HG02973 (cell line): ENCODE measurements around the gene CACNA1G.

Experiments
- ATAC-seq: cut with Tn5 transposase; IDR thresholded peaks from one replicate; pipeline ENCODE4 v1.9.1; 2021; ENCODE audit warnings: moderate library complexity; ENCODE audit not compliant: unreplicated experiment

Gene CACNA1G

GRCh38 chr17:50565402-50566350 lies 5.2 kb downstream of the CACNA1G start:
- no peak for ATAC-seq

GRCh38 chr17:50566886-50567285 lies 6.4 kb downstream of the CACNA1G start:
- no peak for ATAC-seq

- no peak for ATAC-seq
Measured at GRCh38 chr17:50568659-50569058, 8.1 kb downstream of the CACNA1G start.

DNA sequence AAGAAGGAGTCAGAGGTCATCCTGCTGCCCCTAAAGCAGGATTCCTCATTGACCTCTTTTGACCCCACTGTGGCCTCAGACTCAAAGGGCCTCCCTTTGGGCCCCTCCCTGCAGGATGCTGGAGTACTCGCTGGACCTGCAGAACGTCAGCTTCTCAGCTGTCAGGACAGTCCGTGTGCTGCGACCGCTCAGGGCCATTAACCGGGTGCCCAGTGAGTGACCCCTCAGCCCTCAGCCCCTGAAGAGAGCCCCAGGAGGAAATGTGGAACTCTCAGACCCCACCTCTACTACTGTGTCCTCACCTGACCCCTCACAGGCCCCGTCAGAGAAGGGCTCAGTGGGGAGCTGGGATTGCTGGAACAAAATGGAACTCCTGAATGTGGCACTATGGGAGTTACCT lies 9.1 kb downstream of the CACNA1G start:
- no peak for ATAC-seq

GRCh38 chr17:50570032-50570431 lies 9.5 kb downstream of the CACNA1G start:
- ATAC-seq = no peak

GRCh38 chr17:50570528-50570927 lies 10.0 kb downstream of the CACNA1G start:
- no peak for ATAC-seq

GRCh38 chr17:50571681-50572080 lies 11.2 kb downstream of the CACNA1G start:
- no peak for ATAC-seq

DNA sequence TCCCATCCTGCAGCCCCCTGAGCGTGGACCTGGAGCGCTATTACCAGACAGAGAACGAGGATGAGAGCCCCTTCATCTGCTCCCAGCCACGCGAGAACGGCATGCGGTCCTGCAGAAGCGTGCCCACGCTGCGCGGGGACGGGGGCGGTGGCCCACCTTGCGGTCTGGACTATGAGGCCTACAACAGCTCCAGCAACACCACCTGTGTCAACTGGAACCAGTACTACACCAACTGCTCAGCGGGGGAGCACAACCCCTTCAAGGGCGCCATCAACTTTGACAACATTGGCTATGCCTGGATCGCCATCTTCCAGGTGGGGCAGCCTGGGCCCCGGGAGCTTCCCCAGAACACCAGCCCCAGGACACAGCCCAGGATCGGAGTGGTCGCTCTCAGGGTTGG lies 12.0 kb downstream of the CACNA1G start:
- no peak for ATAC-seq

DNA sequence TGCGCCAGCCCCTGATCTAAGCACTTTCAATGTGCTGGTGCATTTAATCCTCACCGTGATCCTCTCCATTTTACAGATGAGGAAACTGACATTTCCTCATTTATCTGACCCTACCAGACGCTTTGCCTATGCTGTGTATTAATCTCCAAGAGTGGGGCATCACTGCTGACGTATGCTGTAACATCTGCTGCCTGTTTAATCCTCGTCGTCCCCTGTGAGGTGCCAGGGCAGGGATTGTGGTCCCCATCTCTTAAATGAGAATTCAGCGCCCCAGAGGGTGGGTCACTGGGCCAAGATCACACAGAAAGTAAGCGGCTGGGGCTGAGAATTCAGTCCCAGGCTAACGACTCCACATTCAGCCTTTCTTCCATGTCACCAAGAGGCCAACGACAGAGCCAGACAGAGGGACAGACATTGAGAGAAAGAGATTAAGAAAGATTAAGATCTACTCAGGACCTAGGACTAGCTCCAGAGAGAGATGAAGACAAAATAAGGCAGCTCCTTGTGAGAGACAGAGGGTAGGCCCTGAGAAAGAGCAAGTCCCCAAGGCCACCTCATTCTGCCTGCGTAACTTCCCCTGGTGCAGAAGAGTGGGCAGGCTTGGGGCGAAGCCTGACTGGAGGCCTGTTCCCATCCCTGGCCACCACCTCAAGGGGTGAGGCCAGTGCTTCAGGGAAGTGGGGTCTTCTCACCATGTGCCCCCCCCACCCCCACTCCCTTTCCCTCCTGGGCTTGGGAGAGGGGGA lies 13.5 kb downstream of the CACNA1G start:
- ATAC-seq = no peak

DNA sequence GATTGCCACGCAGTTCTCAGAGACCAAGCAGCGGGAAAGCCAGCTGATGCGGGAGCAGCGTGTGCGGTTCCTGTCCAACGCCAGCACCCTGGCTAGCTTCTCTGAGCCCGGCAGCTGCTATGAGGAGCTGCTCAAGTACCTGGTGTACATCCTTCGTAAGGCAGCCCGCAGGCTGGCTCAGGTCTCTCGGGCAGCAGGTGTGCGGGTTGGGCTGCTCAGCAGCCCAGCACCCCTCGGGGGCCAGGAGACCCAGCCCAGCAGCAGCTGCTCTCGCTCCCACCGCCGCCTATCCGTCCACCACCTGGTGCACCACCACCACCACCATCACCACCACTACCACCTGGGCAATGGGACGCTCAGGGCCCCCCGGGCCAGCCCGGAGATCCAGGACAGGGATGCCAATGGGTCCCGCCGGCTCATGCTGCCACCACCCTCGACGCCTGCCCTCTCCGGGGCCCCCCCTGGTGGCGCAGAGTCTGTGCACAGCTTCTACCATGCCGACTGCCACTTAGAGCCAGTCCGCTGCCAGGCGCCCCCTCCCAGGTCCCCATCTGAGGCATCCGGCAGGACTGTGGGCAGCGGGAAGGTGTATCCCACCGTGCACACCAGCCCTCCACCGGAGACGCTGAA lies 15.2 kb downstream of the CACNA1G start:
- ATAC-seq = no peak

GRCh38 chr17:50576864-50577263 lies 16.3 kb downstream of the CACNA1G start:
- ATAC-seq = no peak

DNA sequence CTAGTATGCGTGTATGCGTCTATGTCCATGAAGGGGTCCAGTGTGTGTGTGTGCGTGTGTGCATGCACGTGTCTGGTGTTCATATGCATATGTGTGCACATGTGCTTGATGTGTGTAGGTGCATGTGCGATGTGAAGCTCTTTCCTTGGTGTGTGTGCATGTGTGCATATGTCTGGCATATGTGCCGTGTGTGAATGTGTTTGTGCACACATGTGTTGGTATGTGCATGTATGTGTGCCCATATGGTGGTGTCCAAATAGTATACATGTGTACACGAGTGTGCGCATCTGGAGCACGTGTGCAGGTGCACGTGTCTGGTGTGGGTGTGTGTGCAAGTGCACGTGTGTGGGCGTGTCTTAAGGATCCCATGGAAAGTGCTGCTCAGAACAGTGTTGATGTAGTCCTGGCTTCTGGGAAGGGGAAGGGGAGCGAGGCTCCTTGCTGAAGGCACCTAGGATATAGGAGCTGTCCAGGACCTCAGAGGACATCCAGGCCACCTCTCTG lies 17.0 kb downstream of the CACNA1G start:
- ATAC-seq = no peak

DNA sequence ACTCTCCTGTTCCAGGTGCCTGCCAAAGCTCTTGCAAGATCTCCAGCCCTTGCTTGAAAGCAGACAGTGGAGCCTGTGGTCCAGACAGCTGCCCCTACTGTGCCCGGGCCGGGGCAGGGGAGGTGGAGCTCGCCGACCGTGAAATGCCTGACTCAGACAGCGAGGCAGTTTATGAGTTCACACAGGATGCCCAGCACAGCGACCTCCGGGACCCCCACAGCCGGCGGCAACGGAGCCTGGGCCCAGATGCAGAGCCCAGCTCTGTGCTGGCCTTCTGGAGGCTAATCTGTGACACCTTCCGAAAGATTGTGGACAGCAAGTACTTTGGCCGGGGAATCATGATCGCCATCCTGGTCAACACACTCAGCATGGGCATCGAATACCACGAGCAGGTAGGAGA lies 17.7 kb downstream of the CACNA1G start:
- no peak for ATAC-seq

DNA sequence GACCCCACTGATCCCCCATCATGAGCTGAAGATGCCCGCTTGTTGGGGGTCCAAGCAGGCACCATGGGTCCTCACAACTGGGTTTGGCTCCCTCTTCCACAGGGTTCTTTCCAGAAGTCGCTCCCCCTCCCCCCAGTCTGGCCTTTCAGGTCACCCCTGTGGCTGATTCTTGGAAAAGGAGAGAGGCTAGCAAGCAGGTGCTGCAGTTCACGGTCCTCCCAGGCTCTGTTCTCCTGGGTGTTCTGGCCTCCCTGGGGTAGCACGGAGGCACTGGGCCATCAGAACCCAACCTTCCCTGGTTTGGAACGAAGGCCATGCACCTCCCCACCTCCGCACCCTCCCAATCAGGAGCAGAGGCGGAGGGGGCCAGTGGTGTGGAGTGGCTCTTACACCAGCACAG lies 18.9 kb downstream of the CACNA1G start:
- no peak for ATAC-seq

DNA sequence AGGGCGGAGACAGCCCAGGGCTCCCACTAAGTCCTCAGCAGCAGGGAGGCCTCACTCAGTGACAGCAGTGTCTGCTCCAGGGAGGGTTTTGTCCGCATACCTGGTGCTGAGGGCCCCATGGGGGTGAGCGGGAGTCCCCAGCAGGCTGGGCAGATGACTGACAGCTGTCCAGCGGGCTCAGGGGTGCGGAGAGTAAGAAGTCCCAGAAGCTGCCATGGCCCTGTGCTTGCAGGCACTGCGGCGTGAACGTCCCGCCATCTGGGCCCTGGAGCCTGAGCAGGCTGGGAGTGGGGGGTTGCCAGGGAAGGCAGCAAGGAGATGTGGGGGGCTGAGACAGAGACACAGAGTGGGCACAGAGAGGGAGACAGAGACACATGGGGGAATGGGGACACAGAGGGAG lies 20.1 kb downstream of the CACNA1G start:
- no peak for ATAC-seq

GRCh38 chr17:50581316-50581715 lies 20.8 kb downstream of the CACNA1G start:
- no peak for ATAC-seq

DNA sequence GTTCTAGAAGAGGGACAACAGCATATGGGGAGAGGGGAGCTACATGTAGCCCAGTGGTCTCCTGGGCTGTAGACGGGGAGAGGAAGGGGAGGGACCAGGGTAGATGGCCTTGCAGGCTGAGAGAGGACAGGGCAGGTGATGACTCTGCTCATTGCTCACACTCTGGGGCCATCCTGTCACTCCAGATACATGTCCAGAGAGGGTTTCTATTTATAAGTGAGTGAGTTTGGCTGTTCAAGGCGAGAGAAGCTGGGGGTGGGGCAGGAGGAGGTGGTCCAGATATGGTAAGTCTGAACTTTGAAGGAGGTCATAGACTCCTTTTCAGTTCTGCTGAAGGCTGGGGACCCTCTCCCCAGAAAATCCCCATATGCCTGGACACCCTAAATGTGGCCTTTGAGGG lies 22.2 kb downstream of the CACNA1G start:
- no peak for ATAC-seq

DNA sequence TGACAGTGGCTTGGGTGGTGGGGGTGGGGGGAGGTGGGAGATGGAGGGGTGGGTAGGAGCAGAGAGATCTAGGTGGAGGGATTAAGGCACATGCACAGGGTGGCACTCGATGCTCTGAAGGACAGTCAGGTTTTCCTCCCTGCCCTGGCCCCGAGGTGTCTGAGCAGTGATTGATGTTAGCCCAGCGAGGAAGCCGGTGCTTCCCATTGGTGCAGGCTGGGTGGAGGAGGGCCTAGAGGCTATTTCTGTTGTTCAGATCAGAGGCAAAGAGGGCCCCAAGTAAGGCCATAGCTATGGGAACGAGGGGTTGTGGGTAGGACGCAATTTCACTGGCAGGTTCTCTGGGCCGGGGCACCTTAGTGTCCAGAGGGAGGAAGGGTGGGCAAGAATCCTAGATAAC lies 23.1 kb downstream of the CACNA1G start:
- ATAC-seq = no peak

GRCh38 chr17:50584116-50584515 lies 23.6 kb downstream of the CACNA1G start:
- ATAC-seq = no peak

- ATAC-seq = no peak
Measured at GRCh38 chr17:50584749-50585148, 24.2 kb downstream of the CACNA1G start.

DNA sequence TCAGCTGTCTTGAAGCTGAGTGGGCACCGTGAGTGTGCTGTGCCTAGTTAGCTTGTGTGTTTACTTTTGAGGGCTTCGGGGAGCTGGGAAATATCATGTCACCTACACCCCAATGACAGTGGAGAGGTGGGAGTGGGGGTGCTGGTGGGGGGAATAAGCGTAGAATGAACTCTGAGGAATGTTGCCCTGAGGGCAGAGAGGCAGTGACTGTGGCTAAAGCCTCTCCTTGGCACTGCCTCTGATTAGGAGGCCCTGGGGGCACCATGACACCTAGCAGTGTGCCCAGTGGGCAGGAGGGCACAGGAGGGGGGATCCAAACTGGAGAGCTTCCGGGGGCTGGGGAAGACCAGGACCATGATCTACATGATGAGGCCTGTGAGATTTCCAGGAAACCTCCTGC lies 24.8 kb downstream of the CACNA1G start:
- no peak for ATAC-seq
